NK-92 (cell line): Measurements from ENCODE around the gene PLEKHA8.

Experiments used
- DNase-seq: peaks from one replicate; lab custom pipeline; 2025; ENCODE audit not compliant: unreplicated experiment; lab: John Stamatoyannopoulos, UW

Gene PLEKHA8

GRCh38 chr7:30166841-30167235, 138.6 kb downstream of the PLEKHA8 start:
- DNase-seq: no peak

- DNase-seq: no peak
Observed at GRCh38 chr7:30167901-30168300, 139.7 kb downstream of the PLEKHA8 start.

- DNase-seq: no peak
Observed at GRCh38 chr7:30168835-30169573, 140.8 kb downstream of the PLEKHA8 start.

GRCh38 chr7:30169579-30169978, 141.4 kb downstream of the PLEKHA8 start:
- no peak for DNase-seq

GRCh38 chr7:30170476-30171205, 142.4 kb downstream of the PLEKHA8 start:
- DNase-seq: no peak

GRCh38 chr7:30171766-30172447, 143.7 kb downstream of the PLEKHA8 start:
- DNase-seq: no peak

GRCh38 chr7:30172451-30172850, 144.2 kb downstream of the PLEKHA8 start:
- no peak for DNase-seq

GRCh38 chr7:30173058-30173897, 145.1 kb downstream of the PLEKHA8 start:
- no peak for DNase-seq

- DNase-seq: no peak
Observed at GRCh38 chr7:30175180-30175579, 147.0 kb downstream of the PLEKHA8 start.

- no peak for DNase-seq
Observed at GRCh38 chr7:30175636-30176147, 147.5 kb downstream of the PLEKHA8 start.

GRCh38 chr7:30176463-30177109, 148.4 kb downstream of the PLEKHA8 start:
- DNase-seq: no peak

GRCh38 chr7:30177186-30177585, 149.0 kb downstream of the PLEKHA8 start:
- no peak for DNase-seq

- no peak for DNase-seq
Observed at GRCh38 chr7:30177965-30178364, 149.8 kb downstream of the PLEKHA8 start.

GRCh38 chr7:30178748-30179436, 150.7 kb downstream of the PLEKHA8 start:
- DNase-seq: no peak
